AG09309 (cell line): ENCODE measurements around the gene HIPK3.
"Not testable (repeated sequence)": the region's sequence is repeated elsewhere in the genome, so short reads cannot be mapped to it uniquely, and the experiment has no call there.

ENCODE experiments used
- DNase-seq: peaks from one replicate; pipeline ENCODE4 v3.0.0-alpha.2; 2010; ENCODE audit warnings: low read depth
- H3K4me3 ChIP-seq: 2 replicates; pipeline ENCODE4 v1.5.1; 2011; ENCODE audit warnings: mild to moderate bottlenecking, low read depth, low read length, moderate library complexity; ENCODE audit not compliant: control insufficient read depth
- CTCF ChIP-seq: IDR thresholded peaks from 2 replicates; pipeline ENCODE4 v1.5.1; 2011; ENCODE audit warnings: mild to moderate bottlenecking, low read depth, low read length, inconsistent platforms; ENCODE audit not compliant: insufficient read depth, control insufficient read depth; ENCODE audit errors: missing control alignments

HIPK3 gene

GRCh38 chr11:33294797-33295196 lies 37.6 kb downstream of the HIPK3 start:
- H3K4me3 ChIP-seq: no peak overlapping the region
- DNase-seq: no peak
- TF ChIP-seq CTCF: no peak

GRCh38 chr11:33296695-33297094 lies 39.5 kb downstream of the HIPK3 start:
- DNase-seq: no peak
- no peak for TF ChIP-seq CTCF
- no peak overlapping the region for H3K4me3 ChIP-seq

GRCh38 chr11:33303541-33303940 lies 46.4 kb downstream of the HIPK3 start:
- H3K4me3 ChIP-seq: no peak overlapping the region
- TF ChIP-seq CTCF: no peak
- DNase-seq: no peak

GRCh38 chr11:33306821-33307220 lies 49.6 kb downstream of the HIPK3 start:
- H3K4me3 ChIP-seq, DNase-seq: not testable (repeated sequence)

- no peak overlapping the region for H3K4me3 ChIP-seq
- no peak for DNase-seq
- no peak for TF ChIP-seq CTCF
These were observed 50.8 kb downstream of the HIPK3 start for GRCh38 chr11:33307984-33308383.

- no peak for TF ChIP-seq CTCF
- no peak overlapping the region for H3K4me3 ChIP-seq
- no peak for DNase-seq
These were observed 51.9 kb downstream of the HIPK3 start for GRCh38 chr11:33309118-33309517.

GRCh38 chr11:33310720-33311500 lies 53.7 kb downstream of the HIPK3 start:
- no peak for TF ChIP-seq CTCF
- DNase-seq: no peak
- H3K4me3 ChIP-seq: no peak overlapping the region
